BLaER1 (cell line): ENCODE data around the gene RNU6-9.

Experiments used
- H3K27ac ChIP-seq: shearing (Covaris generic); formaldehyde crosslinking; 2 replicates; pipeline ENCODE4 v1.8.1; 2022
- H3K27me3 ChIP-seq: shearing (Covaris generic); formaldehyde crosslinking; 2 replicates; pipeline ENCODE4 v1.8.1; 2022
- H3K36me3 ChIP-seq: shearing (Covaris generic); formaldehyde crosslinking; 2 replicates; pipeline ENCODE4 v1.8.1; 2022
- H3K4me1 ChIP-seq: shearing (Covaris generic); formaldehyde crosslinking; 2 replicates; pipeline ENCODE4 v1.8.1; 2022
- H3K4me2 ChIP-seq: shearing (Covaris generic); formaldehyde crosslinking; 2 replicates; pipeline ENCODE4 v1.8.1; 2022
- H3K4me3 ChIP-seq: shearing (Covaris generic); formaldehyde crosslinking; 2 replicates; pipeline ENCODE4 v1.8.1; 2022
- H3K9ac ChIP-seq: shearing (Covaris generic); formaldehyde crosslinking; 2 replicates; pipeline ENCODE4 v1.8.1; 2022
- H3K9me3 ChIP-seq: shearing (Covaris generic); formaldehyde crosslinking; 2 replicates; pipeline ENCODE4 v1.8.1; 2022
- H4K20me1 ChIP-seq: shearing (Covaris generic); formaldehyde crosslinking; 2 replicates; pipeline ENCODE4 v1.8.1; 2022
- Cebpa-rat ChIP-seq: shearing (Covaris generic); IDR thresholded peaks from 2 replicates; pipeline ENCODE4 v1.8.1; 2022

RNU6-9 gene

DNA sequence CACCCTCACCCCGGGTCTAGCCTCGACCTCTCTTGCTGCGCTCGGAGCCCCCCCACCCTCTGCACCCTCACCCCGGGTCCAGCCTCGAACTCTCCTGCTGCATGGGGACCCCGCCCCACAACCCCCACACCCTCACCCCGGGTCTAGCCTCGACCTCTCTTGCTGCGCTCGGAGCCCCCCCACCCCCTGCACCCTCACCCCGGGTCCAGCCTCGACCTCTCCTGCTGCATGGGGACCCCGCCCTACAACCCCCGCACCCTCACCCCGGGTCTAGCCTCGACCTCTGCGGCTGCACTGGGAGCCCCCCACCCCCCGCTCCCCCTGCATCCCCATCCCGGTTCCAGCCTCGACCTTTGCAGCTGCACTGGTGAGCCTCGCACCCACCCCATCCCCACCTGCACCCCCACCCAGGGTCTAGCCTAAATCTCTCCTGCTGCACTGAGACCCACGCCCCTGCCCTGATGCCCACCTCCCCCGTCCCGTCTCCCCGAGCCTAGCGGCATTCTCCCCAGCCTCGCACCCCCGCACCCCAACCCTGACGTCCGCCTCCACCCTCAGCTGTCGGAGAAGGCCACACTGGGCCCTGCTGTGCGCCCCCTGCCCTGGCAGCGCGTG is 32.0 kb upstream of the RNU6-9 start:
- peaks cover 10% of the 10 kb centered on the region for H3K9me3 ChIP-seq
- no peak for TF ChIP-seq Cebpa-rat
- H4K20me1 ChIP-seq, result peaks cover 16% of the 10 kb centered on the region
- no peaks in the 10 kb centered on the region for H3K36me3 ChIP-seq
- H3K4me3 ChIP-seq, result no peak overlapping the region
- H3K4me2 ChIP-seq, result peak overlapping the region; percentile 39
- H3K27ac ChIP-seq, result no peak overlapping the region
- H3K4me1 ChIP-seq, result peaks cover 48% of the 10 kb centered on the region
- H3K9ac ChIP-seq, result no peak overlapping the region
- H3K27me3 ChIP-seq, result peaks cover 54% of the 10 kb centered on the region

DNA sequence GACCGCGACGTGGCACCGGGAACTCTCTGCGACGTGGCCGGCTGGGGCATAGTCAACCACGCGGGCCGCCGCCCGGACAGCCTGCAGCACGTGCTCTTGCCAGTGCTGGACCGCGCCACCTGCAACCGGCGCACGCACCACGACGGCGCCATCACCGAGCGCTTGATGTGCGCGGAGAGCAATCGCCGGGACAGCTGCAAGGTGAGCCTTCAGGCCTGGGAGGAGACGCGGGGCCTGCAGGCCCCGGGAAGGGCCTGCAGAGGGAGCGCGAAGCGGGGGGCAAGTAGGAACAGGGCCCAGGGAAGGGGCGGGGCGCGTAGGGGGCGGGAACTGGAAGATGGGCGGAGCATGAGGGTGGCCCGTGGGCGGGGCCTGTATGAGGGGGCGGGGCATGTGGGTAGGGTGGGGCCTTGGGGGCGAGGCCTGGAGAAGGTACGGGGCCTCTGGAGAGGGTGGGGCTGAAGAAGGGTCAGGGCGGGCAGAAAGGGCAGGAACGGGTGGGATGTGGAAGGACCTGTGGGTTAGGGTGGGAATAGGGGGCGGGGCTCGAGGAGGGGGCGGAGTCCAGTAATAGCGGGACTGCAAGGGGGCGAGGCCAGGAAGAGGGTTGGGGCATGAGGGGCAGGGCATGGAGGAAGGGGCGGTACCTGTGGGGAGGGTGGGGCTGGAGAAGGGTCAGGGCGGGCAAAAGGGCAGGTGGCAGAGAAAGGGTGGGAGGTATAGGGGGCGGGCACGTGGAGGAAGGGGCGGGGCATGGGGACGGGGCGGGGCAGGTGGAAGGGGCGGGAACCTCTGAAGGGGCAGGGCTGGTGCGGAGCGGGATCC is 31.3 kb upstream of the RNU6-9 start:
- Histone ChIP-seq H4K20me1 (peaks cover 16% of the 10 kb centered on the region), H3K4me2 (peak overlapping the region; percentile 92; the same call in 1 of the 2 replicates), H3K4me1 (peaks cover 51% of the 10 kb centered on the region), H3K27ac (no peak overlapping the region), H3K9ac (no peak overlapping the region), H3K9me3 (peaks cover 10% of the 10 kb centered on the region), H3K4me3 (no peak overlapping the region), H3K36me3 (no peaks in the 10 kb centered on the region), H3K27me3 (peaks cover 54% of the 10 kb centered on the region)
- no peak for TF ChIP-seq Cebpa-rat

DNA sequence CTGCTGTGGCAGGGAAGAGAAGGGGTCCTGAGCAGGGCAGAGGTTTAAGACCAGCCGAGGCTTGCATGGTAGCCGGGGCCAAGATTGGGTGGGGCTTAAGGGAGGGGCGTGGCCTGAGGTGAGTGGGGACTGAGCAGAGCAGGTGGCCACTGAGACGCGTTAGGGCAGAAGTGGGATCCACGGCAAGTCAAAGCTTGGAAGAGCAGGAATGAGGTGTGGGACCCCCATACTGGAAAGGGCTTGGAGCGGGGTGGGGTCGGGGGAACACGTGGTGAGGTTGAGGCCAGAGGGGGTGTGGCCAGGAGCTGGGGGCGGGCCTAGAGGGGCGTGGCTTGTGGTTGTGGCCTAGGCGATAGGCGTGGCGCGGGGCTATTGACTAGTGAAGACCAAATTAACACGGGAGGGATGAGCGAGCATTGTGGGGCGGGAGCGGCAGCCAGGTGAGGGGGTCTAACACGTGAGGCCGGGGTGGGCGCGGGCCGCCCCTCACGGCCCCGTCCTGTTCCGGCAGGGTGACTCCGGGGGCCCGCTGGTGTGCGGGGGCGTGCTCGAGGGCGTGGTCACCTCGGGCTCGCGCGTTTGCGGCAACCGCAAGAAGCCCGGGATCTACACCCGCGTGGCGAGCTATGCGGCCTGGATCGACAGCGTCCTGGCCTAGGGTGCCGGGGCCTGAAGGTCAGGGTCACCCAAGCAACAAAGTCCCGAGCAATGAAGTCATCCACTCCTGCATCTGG is 30.5 kb upstream of the RNU6-9 start:
- TF ChIP-seq Cebpa-rat, result no peak
- H3K4me3 ChIP-seq, result peak overlapping the region; percentile 60
- peaks cover 10% of the 10 kb centered on the region for H3K9me3 ChIP-seq
- H3K27ac ChIP-seq, result no peak overlapping the region
- H4K20me1 ChIP-seq, result peaks cover 16% of the 10 kb centered on the region
- peaks cover 50% of the 10 kb centered on the region for H3K27me3 ChIP-seq
- H3K36me3 ChIP-seq, result peaks cover 3% of the 10 kb centered on the region
- peaks cover 56% of the 10 kb centered on the region for H3K4me1 ChIP-seq
- H3K9ac ChIP-seq, result no peak overlapping the region
- peak overlapping the region; percentile 92 for H3K4me2 ChIP-seq

DNA sequence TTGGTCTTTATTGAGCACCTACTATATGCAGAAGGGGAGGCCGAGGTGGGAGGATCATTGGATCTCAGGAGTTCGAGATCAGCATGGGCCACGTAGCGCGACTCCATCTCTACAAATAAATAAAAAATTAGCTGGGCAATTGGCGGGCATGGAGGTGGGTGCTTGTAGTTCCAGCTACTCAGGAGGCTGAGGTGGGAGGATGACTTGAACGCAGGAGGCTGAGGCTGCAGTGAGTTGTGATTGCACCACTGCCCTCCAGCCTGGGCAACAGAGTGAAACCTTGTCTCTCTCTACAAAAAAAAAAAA is 30.0 kb upstream of the RNU6-9 start:
- peaks cover 45% of the 10 kb centered on the region for H3K27me3 ChIP-seq
- peaks cover 8% of the 10 kb centered on the region for H3K36me3 ChIP-seq
- no peak for TF ChIP-seq Cebpa-rat
- H3K9me3 ChIP-seq, result peaks cover 9% of the 10 kb centered on the region
- H3K4me2 ChIP-seq, result peak overlapping the region; percentile 92
- H3K27ac ChIP-seq, result no peak overlapping the region
- H3K9ac ChIP-seq, result 0 out of 2 replicates have a peak overlapping the region, but pooled peaks have one; percentile 41
- peaks cover 59% of the 10 kb centered on the region for H3K4me1 ChIP-seq
- H4K20me1 ChIP-seq, result peaks cover 16% of the 10 kb centered on the region
- peak overlapping the region; percentile 60 for H3K4me3 ChIP-seq

DNA sequence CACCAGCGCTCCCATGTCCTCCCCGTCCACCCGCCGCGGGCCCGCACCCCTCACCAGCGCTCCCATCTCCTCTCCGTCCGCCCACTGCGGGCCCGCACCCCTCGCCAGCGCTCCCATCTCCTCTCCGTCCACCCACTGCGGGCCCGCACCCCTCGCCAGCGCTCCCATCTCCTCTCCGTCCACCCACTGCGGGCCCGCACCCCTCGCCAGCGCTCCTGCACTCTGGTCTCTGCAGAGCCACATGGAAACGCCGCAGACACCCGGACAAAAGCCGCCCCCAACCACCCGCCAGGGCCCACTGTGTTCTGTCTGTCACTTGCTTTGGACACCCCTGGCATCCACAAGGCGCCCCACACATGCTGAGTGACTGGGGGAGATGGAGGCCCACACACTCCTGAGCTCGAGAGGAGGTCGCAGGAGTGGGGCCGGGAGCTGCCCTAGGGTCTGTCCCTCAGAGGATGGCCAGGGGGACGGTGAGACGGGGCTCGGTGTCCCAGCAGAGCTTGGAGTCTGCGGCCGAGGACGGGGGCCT is 26.4 kb upstream of the RNU6-9 start:
- Histone ChIP-seq H3K4me1 (peaks cover 54% of the 10 kb centered on the region), H3K36me3 (peaks cover 38% of the 10 kb centered on the region), H3K9me3 (no peaks in the 10 kb centered on the region), H4K20me1 (no peaks in the 10 kb centered on the region), H3K27me3 (peaks cover 12% of the 10 kb centered on the region), H3K4me2 (peak overlapping the region; percentile 75), H3K27ac (peak overlapping the region; percentile 84), H3K4me3 (0 out of 2 replicates have a peak overlapping the region, but pooled peaks have one; percentile 17), H3K9ac (peak overlapping the region; percentile 60; the same call in 1 of the 2 replicates)
- TF ChIP-seq Cebpa-rat, result no peak

DNA sequence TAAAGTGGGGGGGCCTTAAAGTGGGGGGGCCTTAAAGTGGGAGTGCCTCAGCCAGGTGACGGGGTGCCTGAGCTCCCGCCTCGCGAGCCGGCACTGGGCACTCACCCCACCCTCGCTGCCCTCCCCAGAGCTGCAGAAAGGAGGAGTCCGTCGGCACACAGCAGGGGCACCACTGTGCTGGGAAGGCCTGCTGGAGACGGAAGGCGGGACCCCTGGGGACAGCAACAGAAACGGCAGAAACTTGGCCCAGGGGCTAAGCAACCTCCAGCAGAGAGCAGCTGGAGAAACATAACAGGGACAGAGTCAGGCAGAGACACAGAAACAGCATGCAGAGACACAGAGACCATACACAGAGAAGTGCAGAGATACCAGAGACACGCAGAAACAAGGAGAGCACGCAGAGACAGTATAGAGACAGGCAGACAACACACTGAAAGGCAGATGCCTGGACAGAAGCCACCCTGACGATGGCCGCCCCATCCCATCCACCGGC is 25.9 kb upstream of the RNU6-9 start:
- H3K9me3 ChIP-seq, result no peaks in the 10 kb centered on the region
- no peaks in the 10 kb centered on the region for H4K20me1 ChIP-seq
- peaks cover 59% of the 10 kb centered on the region for H3K4me1 ChIP-seq
- H3K9ac ChIP-seq, result peak overlapping the region; percentile 60; the same call in 1 of the 2 replicates
- peaks cover 11% of the 10 kb centered on the region for H3K27me3 ChIP-seq
- H3K27ac ChIP-seq, result peak overlapping the region; percentile 84
- peak overlapping the region; percentile 75 for H3K4me2 ChIP-seq
- H3K4me3 ChIP-seq, result peak overlapping the region; percentile 17; the same call in 1 of the 2 replicates
- TF ChIP-seq Cebpa-rat, result no peak
- peaks cover 38% of the 10 kb centered on the region for H3K36me3 ChIP-seq

DNA sequence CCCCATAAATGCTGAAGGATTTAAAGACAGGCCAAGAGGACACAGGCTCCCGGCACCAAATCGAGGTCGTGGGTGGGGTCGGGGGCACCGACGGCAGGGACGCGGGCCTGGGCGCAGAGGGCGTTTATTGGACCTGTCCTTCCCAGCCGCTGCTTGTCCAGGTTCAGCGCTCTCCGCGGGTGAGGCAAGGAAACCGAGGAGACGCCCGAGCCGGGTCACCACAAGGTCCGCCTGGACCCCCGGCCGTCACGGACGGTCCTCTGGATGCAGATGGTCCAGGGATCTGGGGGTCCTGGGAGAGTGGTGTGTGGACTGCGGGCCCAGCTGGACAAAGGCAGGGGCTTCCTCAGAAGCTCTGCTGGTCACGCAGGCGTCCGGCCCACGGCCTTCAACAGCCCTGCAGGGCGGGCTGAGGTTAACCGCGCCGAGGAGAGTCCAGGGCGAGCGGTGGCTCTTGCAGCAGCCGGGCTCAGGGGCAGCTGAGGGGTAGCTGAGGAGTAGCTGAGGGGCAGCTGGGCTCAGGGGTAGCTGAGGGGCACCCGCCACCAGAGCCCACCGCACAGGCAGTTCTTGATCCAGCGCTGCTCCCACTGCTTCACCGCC is 25.3 kb upstream of the RNU6-9 start:
- peaks cover 57% of the 10 kb centered on the region for H3K4me1 ChIP-seq

DNA sequence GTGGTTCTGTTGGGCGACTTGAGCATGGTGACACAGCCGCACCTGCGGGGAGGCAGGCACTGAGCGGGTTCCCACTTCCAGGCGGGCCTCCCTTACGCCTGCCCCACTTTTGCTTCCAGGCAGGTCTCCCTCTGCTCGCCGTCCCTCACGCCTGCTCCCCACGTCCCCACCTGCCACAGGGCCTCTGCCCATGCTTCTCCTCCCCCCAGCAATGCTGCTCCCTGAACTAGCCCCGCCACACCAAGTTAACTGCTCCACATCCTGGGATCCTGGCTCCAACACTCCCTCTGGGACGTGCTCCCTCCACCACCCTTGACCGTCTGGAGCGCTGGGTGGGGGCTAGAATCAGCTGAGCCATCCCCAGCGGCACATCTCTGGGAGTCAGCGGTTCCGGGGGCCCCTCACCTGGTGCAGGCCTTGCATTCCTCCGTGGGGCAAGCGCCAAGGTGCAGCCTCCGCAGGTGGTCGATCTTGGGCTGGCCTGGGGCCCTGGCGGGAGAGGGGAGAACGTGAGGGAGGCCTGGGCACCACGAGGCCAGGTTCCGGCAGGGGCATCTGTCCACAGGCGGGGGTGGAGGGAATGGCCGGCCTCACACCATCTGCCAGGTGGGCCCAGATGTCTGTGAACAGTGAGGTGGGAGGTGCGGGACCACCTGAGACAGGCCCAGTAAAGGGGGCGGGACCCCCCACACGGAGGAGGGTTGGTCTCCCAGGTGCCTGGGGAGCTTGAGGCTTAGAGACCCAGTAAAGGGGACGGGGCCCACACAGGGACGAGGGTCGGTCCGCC is 24.6 kb upstream of the RNU6-9 start:
- H3K4me1 ChIP-seq, result peaks cover 54% of the 10 kb centered on the region
- TF ChIP-seq Cebpa-rat, result no peak
- H3K9me3 ChIP-seq, result no peaks in the 10 kb centered on the region
- H3K36me3 ChIP-seq, result peaks cover 41% of the 10 kb centered on the region
- H3K4me3 ChIP-seq, result no peak overlapping the region
- H3K27me3 ChIP-seq, result no peaks in the 10 kb centered on the region
- H3K4me2 ChIP-seq, result peak overlapping the region; percentile 75
- H3K27ac ChIP-seq, result peak overlapping the region; percentile 84
- H3K9ac ChIP-seq, result peak overlapping the region; percentile 60; the same call in 1 of the 2 replicates
- peaks cover 4% of the 10 kb centered on the region for H4K20me1 ChIP-seq

More for the DNA sequence above, 25.3 kb upstream of the RNU6-9 start:
- Histone ChIP-seq H4K20me1 (no peaks in the 10 kb centered on the region), H3K4me3 (peak overlapping the region; percentile 17; the same call in 1 of the 2 replicates), H3K36me3 (peaks cover 38% of the 10 kb centered on the region), H3K9me3 (no peaks in the 10 kb centered on the region), H3K4me2 (peak overlapping the region; percentile 75), H3K27ac (peak overlapping the region; percentile 84), H3K27me3 (peaks cover 6% of the 10 kb centered on the region), H3K9ac (peak overlapping the region; percentile 60; the same call in 1 of the 2 replicates)
- no peak for TF ChIP-seq Cebpa-rat
